Breast epithelium (tissue), 4 donors: Measurements from ENCODE around the gene NID2. TPM values are rescaled to one million over a fixed set of nuclear protein-coding genes. Genes with fewer than 3 reads are reported as not detected.

Experiments
- DNase-seq, 2 donors: peaks; one replicate each; pipeline ENCODE4 v3.0.0-alpha.2; 2019; ENCODE audit warnings: low spot score in 2 of 2
- H3K27ac ChIP-seq, 2 donors: fragments of 200-600 bp; sonication (generic) in 1 of 2; one replicate each; pipeline ENCODE4 v1.5.1; 2016 to 2019; ENCODE audit warnings: mild to moderate bottlenecking in 1 of 2
- H3K27me3 ChIP-seq, 2 donors: fragments of 200-600 bp; sonication (generic) in 1 of 2; one replicate each; pipeline versions ENCODE4 v1.5.1 to v1.6.0; 2017 to 2019; ENCODE audit warnings: control low read depth in 1 of 2, mild to moderate bottlenecking in 1 of 2
- H3K36me3 ChIP-seq: fragments of 200-600 bp; one replicate; pipeline ENCODE4 v1.5.1; 2019
- H3K4me1 ChIP-seq, 2 donors: fragments of 200-600 bp; sonication (generic); one replicate each; pipeline ENCODE4 v1.5.1; 2016 to 2019; ENCODE audit warnings: control low read depth in 1 of 2
- H3K4me3 ChIP-seq, 3 donors: fragments of 200-600 bp; sonication (generic); 1 replicate in 2 of 3; 2 replicates in 1 of 3; pipeline ENCODE4 v1.5.1; 2016 to 2019; ENCODE audit warnings: mild to moderate bottlenecking in 3 of 3, moderate library complexity in 2 of 3
- H3K9me3 ChIP-seq, 2 donors: fragments of 200-600 bp; sonication (generic) in 1 of 2; one replicate each; pipeline ENCODE4 v1.5.1; 2016 to 2019; ENCODE audit warnings: control low read depth in 1 of 2
- POLR2A ChIP-seq: fragments of 450-650 bp; IDR thresholded peaks from one replicate; pipeline ENCODE4 v1.6.1; 2016; ENCODE audit warnings: antibody characterized with exemption, mild to moderate bottlenecking, moderate library complexity
- POLR2AphosphoS5 ChIP-seq, 3 donors: sonication (generic); formaldehyde crosslinking; IDR thresholded peaks; one replicate each; pipeline ENCODE4 v1.6.1; 2017; ENCODE audit warnings: antibody characterized with exemption in 3 of 3
- intact Hi-C: fragments of 100-400 bp; cut with DNase I; formaldehyde crosslinking; loops from one replicate; pipeline ENCODE4 v1.15.1; 2023; ENCODE audit warnings: low total_unique reads
- total RNA-seq, 3 donors: library from RNA; depleted of rRNA; stranded (reverse); fragments of >200 nt; gene quantifications; one replicate each; pipeline ENCODE4 v1.1.0, GENCODE V29; 2016
- TF ChIP-seq, protein P1 (sequence below), 3 donors: fragments of 450-650 bp; IDR thresholded peaks; one replicate each; pipeline ENCODE4 v1.5.1; 2016 to 2017; ENCODE audit warnings: antibody characterized with exemption in 3 of 3, mild to moderate bottlenecking in 3 of 3, moderate library complexity in 3 of 3

NID2 gene
- total RNA-seq, 3 donors from 2014 or later = 10.9 to 30.8 (median 14.2) TPM

DNA sequence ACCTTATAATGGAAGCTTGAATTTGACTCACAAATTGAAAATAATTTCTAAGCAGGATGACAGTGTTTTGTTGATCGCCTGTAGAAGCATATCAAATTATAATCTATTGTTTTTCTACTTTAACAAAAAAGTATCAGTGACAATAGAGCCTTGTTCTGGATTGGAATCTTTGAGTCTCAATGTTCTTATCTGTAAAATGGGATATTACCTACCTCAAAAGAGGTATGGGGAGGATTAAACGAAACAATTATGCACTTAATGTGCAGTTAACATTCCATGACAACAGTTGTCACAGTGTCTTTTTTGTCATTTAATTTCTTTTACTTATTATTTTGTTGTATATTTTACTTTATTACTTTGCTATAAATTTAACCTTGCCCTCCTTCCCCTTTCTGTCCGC lies 78.4 kb downstream of the NID2 start:
- no peak for DNase-seq
- Histone ChIP-seq H3K9me3 (no peaks in the 10 kb centered on the region), H3K27ac (no peak overlapping the region), H3K27me3 (no peaks in the 10 kb centered on the region), H3K4me1 (no peaks in the 10 kb centered on the region), H3K36me3 (no peaks in the 10 kb centered on the region), H3K4me3 (peak overlapping the region; percentile 80 to 96 (median 85))
- intact Hi-C loops = no loop called here
- TF ChIP-seq, protein P1, sequence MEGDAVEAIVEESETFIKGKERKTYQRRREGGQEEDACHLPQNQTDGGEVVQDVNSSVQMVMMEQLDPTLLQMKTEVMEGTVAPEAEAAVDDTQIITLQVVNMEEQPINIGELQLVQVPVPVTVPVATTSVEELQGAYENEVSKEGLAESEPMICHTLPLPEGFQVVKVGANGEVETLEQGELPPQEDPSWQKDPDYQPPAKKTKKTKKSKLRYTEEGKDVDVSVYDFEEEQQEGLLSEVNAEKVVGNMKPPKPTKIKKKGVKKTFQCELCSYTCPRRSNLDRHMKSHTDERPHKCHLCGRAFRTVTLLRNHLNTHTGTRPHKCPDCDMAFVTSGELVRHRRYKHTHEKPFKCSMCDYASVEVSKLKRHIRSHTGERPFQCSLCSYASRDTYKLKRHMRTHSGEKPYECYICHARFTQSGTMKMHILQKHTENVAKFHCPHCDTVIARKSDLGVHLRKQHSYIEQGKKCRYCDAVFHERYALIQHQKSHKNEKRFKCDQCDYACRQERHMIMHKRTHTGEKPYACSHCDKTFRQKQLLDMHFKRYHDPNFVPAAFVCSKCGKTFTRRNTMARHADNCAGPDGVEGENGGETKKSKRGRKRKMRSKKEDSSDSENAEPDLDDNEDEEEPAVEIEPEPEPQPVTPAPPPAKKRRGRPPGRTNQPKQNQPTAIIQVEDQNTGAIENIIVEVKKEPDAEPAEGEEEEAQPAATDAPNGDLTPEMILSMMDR (IDR thresholded peaks at IDR 0.05) = no peak
- TF ChIP-seq POLR2A = no peak
- TF ChIP-seq POLR2AphosphoS5 (IDR thresholded peaks at IDR 0.05) = no peak

DNA sequence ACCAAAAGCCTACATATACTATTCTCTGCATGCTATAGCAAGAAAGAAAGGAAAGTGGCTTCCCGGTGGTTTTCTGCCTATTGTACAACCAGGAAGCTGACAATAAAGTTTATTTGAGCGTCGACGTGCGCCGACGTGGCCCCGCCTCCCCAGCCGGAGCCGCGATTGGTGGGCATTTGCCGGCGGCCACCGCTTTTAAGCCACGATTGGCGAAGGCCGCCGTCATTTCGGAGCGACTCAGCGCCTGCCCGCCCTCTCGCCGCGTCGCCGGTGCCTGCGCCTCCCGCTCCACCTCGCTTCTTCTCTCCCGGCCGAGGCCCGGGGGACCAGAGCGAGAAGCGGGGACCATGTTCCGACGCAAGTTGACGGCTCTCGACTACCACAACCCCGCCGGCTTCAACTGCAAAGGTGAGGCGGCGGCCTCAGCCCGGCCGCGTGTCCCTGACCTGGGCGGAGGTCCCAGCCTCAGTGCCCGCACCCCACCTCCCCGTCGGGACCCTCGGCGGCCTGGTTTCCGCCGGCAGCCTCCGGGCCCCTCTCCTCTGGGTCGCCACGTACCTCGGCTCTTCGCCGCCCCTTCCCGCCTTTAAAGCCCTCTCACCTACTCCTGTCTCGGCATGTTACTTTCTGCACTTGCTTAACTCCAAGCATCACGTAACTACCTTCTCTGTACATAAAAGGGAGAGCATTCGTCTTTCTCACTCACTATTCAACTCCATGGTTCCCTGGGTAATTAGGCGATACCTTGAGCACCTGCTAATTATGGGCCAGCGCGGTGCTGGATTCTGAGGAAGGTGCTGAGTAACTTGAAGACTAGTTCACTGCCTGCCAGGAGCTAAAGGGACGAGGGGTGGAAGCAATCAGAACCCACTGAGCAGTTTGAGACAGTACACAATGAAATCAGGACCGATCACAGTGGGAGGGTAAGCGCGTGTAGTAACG lies 79.3 kb downstream of the NID2 start, which contains the start of gene RTRAF:
TSS of gene RTRAF (plus strand) at position 254 of the 942 bp plus-strand sequence. CDS start at position 348, 94 bp downstream.
- no peaks in the 10 kb centered on the region for H3K9me3 ChIP-seq
- no peaks in the 10 kb centered on the region for H3K27me3 ChIP-seq
- no peaks in the 10 kb centered on the region for H3K4me1 ChIP-seq
- intact Hi-C loops = no loop called here
- TF ChIP-seq, protein P1 (IDR thresholded peaks at IDR 0.05) = no peak
- TF ChIP-seq POLR2AphosphoS5 (IDR thresholded peaks at IDR 0.05) (peak; percentile 77 to 90 (median 84)), POLR2A (peak; percentile 51)
- peak within 1 kb of the TSS; percentile 86 to 91 for H3K27ac ChIP-seq
- H3K4me3 ChIP-seq = peak within 1 kb of the TSS; percentile 80 to 96 (median 85)
- DNase-seq = peak; percentile 87 to 93
- H3K36me3 ChIP-seq = no peaks in the 10 kb centered on the region

- Histone ChIP-seq H3K9me3 (no peaks in the 10 kb centered on the region), H3K36me3 (no peaks in the 10 kb centered on the region), H3K27ac (no peak overlapping the region), H3K4me3 (no peak overlapping the region), H3K4me1 (no peaks in the 10 kb centered on the region), H3K27me3 (no peaks in the 10 kb centered on the region)
- intact Hi-C loops = no loop called here
- TF ChIP-seq, protein P1 (IDR thresholded peaks at IDR 0.05) = no peak
- TF ChIP-seq POLR2AphosphoS5 (IDR thresholded peaks at IDR 0.05) (no peak), POLR2A (no peak)
- DNase-seq = no peak
These were observed 80.6 kb downstream of the NID2 start for GRCh38 chr14:51988221-51988620.

GRCh38 chr14:51981218-51981854 lies 87.5 kb downstream of the NID2 start:
- H3K4me3 ChIP-seq = no peak overlapping the region
- H3K4me1 ChIP-seq = no peaks in the 10 kb centered on the region
- no peaks in the 10 kb centered on the region for H3K36me3 ChIP-seq
- no peaks in the 10 kb centered on the region for H3K9me3 ChIP-seq
- H3K27ac ChIP-seq = no peak overlapping the region
- TF ChIP-seq, protein P1 (IDR thresholded peaks at IDR 0.05) = no peak
- TF ChIP-seq POLR2AphosphoS5 (IDR thresholded peaks at IDR 0.05) (no peak), POLR2A (no peak)
- H3K27me3 ChIP-seq = no peaks in the 10 kb centered on the region
- no peak for DNase-seq
- intact Hi-C loops = loop anchor here (2.0 kb wide), 1 partner anchor 73 kb away; no protein-coding TSS in a partner anchor
